GM18520 (cell line): Measurements from ENCODE around the gene FAM9C.

Experiments
- ATAC-seq: cut with Tn5 transposase; IDR thresholded peaks from one replicate; pipeline ENCODE4 v1.9.1; 2021; ENCODE audit not compliant: unreplicated experiment

FAM9C gene

GRCh38 chrX:12986164-12986779 lies 58.1 kb downstream of the FAM9C start:
- peak; percentile 25 for ATAC-seq
